Lower leg skin (tissue), 3 donors: Measurements from ENCODE around the gene SLC9A3.

Experiments used
- POLR2A ChIP-seq, 2 donors: fragments of 450-650 bp; IDR thresholded peaks; one replicate each; pipeline ENCODE4 v1.6.1; 2016 to 2017; ENCODE audit warnings: antibody characterized with exemption in 2 of 2, mild to moderate bottlenecking in 1 of 2, moderate library complexity in 1 of 2
- TF ChIP-seq, protein P1 (sequence below), 3 donors: fragments of 450-650 bp; IDR thresholded peaks; one replicate each; pipeline ENCODE4 v1.5.1; 2016; ENCODE audit warnings: antibody characterized with exemption in 3 of 3, mild to moderate bottlenecking in 3 of 3, moderate library complexity in 2 of 3

DNA sequence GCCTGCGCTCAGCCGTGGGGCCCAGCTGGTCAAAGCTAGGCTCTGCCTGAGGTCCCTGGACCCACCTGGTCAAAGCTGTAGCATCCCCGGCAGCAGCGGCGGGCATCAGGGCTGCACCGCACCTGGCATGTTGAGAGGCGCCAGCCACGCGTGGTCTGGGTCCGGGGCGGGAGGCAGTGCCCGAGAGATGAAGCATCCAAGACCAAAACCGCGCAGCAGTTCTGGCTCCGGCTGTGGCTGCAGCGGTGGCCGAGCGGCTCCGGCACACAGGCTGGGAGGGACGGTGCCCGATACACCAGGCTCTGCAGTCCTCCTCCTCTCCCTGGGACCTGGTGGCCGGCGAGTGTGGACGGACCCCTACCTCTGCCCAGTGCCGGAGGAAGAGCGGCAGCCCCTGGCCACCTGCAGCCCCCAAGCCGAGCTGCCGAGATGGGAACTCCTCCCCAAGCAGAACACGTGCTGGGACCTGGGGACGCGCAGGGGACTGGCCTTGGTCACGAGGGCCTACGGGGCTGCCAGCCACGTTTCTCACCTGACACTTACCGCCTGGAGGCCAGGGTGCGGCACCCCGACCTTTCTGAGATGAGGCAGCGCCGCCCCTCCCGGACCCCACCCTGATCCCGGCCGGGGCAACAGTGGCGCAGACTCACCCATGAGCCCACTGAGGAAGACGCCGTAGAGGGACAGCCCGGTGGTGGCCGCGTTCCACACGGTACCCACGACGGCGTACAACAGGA, 33.0 kb downstream of the SLC9A3 start:
- TF ChIP-seq POLR2A (IDR thresholded peaks at IDR 0.05) = no peak
- TF ChIP-seq, protein P1, sequence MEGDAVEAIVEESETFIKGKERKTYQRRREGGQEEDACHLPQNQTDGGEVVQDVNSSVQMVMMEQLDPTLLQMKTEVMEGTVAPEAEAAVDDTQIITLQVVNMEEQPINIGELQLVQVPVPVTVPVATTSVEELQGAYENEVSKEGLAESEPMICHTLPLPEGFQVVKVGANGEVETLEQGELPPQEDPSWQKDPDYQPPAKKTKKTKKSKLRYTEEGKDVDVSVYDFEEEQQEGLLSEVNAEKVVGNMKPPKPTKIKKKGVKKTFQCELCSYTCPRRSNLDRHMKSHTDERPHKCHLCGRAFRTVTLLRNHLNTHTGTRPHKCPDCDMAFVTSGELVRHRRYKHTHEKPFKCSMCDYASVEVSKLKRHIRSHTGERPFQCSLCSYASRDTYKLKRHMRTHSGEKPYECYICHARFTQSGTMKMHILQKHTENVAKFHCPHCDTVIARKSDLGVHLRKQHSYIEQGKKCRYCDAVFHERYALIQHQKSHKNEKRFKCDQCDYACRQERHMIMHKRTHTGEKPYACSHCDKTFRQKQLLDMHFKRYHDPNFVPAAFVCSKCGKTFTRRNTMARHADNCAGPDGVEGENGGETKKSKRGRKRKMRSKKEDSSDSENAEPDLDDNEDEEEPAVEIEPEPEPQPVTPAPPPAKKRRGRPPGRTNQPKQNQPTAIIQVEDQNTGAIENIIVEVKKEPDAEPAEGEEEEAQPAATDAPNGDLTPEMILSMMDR (IDR thresholded peaks at IDR 0.05) = no peak
